ENCODE data around the gene DIDO1.

DIDO1 gene

DNA sequence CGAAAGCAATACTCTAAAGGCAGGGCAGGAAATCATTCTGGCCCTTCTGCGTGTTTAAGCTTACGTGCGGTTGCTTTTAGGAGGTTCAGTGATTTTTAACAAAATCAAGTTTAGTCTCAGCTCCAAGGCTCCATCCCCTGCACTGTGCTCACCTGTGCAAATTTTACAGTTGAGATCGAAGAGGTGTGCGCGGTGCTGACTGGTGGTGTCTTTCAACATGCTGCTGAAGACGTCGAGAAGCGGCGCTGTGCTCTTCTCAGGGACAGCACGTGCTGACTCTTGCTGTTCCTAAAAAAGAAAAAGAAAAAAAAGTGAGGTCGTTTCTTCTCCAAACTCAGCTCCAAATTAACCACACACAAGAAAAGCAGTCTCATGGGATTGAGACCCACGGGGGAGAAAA is 32.0 kb downstream of the DIDO1 start:
- DNase-seq (ENCODE audit: low spot score): no peak

DNA sequence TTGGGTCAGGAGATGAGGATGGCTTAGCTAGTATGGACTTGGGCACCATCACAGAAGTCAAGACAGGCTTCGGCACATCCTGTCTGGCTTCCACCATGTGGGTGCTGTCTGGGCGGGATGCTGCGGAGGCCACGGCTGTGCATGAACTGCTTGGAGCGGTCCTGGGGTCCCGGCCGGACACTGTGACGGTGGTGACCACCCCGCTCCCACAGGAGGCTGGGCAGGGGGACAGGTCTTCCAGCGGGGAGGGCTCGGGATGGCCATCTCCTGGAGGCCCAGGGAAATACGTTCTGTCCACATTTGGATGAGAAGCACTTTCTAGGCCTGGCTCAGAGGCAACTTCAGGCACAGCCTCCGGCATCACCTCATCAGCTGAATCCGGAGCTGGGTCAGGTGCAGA is 32.6 kb downstream of the DIDO1 start:
- DNase-seq (ENCODE audit: low spot score): no peak

DNA sequence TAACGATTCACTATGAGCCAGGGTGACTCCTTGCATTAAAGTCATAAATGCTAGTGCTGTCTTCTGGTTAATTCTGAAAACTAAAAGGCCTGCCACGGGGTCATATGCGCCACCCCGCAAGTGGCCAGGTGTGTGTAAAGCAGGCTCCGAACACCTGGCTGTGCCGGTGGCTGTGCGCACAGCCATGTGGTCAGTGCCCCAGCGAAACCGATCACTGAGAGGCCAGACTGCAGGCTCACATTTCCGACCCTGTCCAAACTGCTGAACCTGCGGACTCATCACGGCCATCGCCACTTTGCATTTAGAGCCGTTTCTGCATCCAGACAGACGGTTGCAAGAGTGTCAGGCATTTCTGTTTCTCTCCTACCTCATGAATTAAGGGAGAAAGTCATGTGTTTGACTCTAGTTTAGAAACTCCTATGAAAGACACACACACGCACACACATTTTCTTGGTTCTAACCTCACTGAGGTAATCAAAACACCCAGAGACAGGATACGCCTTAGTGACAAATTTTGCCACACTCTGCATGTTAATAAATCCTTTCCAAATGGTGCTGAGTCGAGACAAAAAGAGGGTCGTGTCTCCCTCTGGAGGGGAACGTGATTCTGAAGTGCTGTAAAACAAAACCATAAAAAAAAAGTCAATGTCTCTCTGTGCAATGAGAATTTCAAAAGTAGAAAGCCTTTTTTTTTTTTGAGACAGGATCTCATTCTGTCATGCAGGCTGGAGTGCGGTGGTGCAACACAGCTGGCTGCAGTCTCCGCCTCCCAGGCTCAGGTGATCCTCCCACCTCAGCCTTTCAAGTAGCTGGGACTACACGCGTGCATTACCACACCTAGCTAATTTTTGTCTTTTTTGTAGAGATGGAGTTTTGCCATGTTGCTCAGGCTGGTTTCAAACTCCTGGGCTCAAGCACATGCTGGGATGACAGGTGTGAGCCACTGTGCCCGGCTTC is 33.7 kb downstream of the DIDO1 start:
- DNase-seq (ENCODE audit: low spot score): no peak

DNA sequence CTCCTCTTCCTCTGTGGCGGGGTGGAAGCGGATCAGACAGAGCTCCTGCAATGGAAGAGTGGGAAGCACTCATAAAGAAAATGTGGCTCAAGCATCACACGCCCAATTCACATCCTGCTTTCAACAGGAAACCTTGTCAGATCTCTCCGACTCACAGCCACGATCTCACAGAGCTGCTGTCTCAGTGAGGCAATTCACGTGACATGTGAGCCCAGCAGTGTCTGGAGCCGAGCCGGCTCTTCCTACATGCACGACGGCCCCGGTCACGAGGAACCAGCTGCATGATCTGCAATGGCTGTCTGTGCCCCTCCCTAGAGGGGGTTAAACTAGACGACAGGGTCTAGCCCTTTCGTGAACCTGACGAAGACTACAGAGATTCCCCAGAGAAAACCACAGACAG is 35.2 kb downstream of the DIDO1 start:
- no peak for DNase-seq (ENCODE audit: low spot score)

DNA sequence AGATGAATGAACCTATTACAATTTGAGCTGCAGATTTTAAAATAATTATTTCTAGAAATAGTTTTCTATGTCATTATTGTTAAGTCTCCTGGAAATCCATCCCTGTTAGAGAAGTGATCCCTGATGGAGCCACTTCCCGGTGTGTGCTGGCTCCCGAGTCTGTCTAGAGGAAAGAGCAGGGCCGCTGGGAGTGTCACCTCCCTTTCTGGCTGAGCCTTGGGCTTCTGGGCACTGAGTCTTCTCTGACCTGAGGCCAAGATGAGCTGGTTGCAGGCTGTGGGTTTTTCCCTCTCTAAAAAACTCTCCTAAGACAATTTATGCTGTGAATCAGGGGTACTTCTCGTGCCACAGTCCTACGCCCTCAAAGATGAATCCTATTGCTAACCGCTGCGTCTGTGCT is 35.9 kb downstream of the DIDO1 start:
- DNase-seq (ENCODE audit: low spot score): no peak

DNA sequence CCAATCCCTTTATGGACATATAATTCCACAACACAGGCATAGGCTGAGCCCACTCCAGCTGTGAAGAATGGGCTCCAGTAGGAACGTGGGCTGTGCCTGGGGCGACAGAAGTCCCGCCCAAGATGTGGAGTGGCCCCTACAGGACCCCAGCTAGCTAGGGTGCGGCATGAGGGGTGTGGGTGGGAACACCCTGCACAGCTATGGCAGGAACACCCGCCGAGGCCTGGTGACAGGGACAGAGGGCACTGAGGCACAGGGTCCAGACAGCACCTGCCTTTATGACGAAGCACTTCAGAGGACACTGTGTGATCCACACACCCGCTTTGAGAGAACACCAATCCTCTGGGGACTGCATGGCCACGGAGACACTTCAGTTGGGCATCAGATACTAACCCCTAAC is 36.4 kb downstream of the DIDO1 start:
- DNase-seq (ENCODE audit: low spot score): no peak

DNA sequence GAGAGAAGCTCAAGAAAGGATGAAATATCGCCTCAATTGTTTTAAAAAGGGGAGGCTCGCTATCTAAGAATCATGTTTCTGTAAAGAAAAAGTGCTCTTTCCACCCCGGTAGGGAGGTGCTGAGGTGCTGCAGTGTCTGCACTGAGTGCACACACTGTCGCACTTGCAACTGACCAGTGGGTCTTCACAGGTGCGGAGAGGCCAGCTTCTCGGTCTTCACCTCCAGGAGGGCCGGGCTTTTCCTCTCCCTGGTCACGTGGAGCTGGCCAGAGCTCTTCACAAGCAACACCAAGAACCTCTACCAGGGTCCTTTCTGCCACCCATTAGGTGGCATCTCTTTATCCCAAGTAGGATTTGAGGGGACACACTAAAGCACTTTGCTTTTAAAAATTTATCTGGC is 36.9 kb downstream of the DIDO1 start:
- no peak for DNase-seq (ENCODE audit: low spot score)

DNA sequence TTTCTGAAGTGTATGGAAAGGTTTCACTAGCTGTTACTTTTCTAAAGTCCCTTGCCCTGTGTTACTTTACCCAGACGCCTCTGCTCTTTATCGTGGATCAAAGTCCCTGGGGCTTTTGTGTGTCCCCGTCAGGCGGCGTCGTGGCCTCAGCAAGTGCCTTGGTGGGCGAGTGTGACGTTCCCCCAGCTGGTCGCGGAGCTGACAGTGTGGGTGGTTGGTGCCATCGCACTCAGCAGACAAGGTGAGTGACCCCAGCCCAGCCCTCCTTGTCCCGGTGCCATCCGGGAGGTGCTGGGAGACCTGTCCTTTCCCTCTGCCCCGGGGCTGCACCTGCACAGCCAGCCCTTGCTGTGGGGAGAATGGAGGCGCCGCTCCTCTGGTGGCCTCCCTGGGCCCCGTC is 37.4 kb downstream of the DIDO1 start:
- DNase-seq (ENCODE audit: low spot score): no peak

DNA sequence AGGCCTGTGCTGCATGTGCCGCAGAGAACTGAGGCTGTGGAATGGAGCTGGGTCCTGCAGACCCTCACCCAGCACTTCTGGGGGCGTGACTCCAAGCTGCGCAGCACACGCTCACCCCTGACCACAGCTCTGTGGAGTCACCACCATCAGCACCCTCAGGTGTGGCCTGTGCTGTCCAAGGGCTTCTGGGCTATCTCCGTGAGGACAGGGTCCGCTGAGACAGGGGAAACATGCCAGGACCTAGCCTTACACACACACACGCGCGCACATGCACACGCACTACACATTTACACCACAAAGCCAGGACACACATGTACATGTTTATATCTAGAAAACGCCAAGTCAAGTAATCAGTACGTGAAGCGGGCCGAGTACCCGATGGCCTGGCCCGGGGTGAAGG is 37.9 kb downstream of the DIDO1 start:
- no peak for DNase-seq (ENCODE audit: low spot score)

DNA sequence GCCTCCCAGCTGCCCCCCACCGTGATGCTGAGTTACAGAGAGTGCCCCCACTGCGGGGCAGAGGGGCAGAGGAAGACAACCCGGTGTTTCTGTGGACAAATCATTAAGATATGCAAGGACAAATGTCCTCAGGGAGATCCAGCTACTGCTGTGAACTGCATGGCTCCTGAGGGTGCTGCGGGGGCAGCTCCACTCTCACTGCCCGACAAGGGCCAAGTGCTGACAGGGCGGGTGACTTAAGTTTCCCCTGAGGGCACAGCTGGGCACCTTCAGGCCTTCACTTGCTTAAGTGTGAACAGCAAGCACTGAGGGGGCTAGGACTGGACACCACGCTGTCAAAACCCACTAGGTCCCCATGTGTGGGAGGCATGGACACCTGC is 38.5 kb downstream of the DIDO1 start:
- DNase-seq (ENCODE audit: low spot score): no peak

DNA sequence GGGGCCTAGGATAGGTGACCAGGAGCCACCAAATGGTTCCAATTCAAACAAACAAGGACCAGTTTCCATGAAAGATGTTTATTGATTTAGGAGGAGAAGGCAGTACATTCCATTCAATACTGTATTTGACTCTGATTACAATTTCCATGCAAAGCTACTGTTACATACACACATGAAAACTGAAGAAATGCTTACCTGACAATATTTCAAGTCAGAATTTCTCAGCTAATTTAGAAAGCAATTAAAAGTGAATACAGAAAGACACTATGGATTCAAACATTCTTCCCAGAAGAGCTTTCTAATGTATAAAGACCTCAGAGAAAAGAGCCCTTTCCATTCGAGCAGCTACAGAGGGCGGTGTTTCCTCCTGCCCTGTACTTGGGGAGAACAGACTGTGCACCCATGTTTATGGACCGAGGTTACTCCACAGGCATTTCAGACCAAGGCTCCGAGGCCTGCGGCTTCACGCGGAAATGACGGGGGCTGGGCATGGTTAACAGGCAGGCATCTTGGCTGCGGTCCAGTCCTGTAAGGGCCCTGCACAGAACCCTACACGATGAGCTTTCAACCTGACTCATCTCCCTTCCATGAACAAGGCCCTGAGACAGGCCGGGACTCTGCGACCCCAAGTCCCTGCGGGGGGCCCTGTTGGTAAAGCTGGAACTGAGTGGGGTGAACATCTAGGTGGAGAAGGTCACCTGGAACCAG is 39.0 kb downstream of the DIDO1 start:
- no peak for DNase-seq (ENCODE audit: low spot score)

DNA sequence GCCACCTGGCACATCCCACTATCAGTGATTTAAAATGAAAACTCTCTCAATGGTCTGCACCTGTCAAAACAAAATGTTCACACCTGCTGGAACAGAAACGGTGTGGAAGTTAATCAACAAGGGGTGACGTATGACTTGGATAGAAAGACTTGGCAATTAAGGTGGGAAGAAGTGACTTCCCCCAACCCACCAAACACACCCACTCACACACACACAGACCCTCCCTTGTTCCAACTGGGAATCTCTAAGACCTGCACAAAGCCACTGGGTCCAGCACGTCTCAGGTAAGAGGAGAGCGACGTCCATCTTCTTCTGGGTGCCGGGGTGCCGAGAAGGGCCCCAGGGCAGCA is 39.6 kb downstream of the DIDO1 start:
- DNase-seq (ENCODE audit: low spot score): no peak

DNA sequence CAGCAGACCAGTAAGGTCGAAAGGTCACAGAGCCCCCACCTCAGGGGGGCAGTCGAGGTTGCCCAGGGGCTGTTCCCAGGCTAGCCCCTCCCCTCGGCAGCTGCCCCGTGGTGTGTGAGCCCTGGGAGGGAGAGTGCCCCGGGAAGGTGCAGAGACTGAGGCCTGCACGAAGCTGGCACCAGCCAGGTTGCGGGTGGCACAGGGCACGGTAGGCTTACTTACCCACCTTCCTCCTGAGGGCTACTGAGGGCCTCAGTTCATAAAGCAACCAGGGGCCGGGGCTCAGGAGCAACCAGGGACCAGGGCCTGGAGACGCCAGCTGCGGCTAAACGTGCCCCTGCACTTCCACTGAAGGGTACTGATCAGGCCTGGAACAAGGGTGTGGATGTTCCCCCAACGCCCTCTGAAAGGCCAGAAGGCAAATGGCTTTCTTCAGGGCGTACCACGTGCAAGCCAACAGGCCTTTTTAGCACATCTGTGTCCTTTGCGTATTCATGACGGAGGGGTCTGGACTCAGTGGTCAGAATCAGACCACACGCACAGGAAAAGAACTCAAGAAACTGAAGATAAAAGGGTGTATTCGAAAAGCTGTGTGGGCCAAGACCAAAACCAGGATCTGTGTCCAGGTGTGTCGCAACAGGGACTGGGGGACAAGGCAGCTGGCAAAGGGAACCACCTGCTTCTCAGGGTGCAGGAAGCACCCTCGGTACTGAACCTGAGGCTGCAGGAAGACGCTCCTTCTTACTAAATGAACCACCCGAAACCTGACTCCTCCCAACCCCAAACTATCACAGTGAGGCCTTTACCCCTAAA is 40.2 kb downstream of the DIDO1 start:
- no peak for DNase-seq (ENCODE audit: low spot score)

DNA sequence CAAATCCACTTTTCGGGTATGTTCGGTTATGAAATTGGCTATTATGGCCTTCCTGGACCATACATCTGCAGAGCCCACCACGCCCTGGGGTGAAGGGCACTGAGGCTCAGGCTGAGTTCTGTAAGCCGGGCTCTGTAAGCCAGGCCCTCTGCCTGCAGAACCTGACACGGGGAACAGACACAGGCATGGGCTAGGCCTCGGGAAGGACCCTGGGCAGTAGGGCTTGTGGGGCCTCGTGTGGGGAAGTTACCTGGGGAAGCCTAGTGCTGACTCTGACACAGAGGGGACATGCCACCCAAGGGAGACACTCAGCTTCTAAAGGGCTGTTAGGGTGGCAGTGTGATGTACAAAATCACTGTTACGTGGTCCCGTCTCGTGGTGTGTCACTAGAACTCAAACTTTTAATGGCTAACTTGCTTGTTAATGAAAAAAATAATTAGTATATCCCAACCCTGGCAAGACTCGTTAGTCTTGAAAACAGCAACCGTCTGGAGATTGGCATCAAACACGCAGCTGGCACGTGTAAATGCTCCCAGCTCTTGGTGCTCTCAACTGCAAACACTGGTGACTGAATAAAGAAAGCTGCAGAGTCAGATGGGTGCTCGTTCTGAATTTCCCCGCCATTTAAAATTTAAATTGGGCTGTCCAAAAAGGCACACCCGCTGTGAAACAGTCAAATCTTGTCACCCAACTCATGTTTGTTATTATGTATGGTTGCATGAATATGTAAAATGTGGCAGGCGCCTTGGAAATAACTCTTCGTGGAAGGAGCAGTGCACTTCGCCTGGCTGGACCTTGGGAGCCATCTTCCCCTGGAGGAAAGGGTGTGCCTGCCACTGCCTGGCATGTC is 41.0 kb downstream of the DIDO1 start:
- no peak for DNase-seq (ENCODE audit: low spot score)

DNA sequence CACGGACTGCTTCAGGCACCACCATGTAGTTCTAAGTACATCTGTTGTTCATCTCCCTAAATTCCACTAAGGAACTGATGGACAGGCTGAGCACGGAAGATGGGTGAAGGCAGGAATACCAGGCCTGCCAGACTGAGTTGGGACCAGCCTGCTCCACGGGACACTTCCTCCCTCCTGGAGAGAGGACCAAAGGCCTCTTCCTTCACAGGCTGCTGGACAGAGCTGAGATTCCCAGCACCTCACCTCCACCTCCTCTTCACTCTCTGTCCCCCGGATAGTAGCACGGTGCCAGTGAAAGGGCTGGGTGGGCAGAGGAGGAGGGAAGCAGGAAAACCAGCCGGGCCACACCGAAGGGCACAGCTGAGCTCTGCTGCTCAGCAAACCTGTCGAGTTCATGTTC is 41.7 kb downstream of the DIDO1 start:
- DNase-seq (ENCODE audit: low spot score): no peak

DNA sequence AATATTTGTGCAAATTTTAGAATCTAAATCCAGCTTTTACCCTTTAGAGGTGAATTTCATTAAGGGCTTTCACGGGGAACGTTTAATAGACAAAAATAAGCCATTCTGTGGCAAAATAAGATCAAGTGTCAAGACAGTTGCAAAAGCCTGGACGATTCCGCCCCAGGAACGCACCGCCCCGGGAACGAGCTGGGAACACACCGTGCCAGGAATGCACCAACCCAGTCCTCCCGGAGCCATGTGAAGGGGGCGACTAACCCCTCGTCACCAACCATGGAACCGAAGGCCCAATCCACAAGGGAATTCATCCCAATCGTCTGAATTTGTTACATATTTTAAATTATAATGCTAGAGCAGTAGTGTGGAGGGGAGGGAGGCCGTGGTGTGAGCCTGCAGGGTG is 43.9 kb downstream of the DIDO1 start:
- DNase-seq (ENCODE audit: low spot score): no peak

DNA sequence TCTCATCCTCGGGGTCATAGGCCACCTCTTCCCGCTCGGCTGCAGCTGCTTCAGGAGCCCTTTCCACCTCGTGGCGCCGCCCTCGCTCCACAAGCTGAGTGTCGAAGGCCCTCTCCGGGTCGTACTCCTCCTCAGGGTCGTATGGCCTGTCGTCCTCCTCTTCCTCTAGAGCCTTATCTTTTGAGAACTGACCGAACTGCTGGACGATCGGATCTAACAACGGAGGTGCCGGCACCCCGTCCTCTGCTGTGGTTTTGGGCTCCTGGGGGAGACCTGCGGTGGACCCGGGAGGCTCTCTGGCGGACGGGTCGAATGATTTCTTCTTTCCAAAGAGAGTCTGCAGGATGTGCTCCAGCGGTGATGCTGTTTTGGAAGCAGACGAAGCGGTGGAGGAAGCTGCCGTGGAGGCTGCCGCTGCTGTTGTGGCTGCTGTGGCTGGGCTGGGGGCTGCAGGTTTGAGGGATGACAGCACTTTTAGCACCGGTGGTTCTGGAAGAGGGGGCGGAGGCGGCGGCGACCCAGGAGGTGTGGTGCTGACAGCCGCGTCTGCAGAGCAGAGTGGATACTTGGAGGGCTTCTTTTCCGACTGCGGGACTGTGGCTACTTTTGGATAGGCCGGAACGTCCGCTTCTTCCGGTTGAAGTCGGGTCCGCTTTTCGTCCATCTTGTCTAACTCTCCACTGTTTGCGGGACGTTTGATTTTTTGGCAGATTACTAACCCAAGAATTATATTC is 44.5 kb downstream of the DIDO1 start:
- DNase-seq (ENCODE audit: low spot score): no peak

DNA sequence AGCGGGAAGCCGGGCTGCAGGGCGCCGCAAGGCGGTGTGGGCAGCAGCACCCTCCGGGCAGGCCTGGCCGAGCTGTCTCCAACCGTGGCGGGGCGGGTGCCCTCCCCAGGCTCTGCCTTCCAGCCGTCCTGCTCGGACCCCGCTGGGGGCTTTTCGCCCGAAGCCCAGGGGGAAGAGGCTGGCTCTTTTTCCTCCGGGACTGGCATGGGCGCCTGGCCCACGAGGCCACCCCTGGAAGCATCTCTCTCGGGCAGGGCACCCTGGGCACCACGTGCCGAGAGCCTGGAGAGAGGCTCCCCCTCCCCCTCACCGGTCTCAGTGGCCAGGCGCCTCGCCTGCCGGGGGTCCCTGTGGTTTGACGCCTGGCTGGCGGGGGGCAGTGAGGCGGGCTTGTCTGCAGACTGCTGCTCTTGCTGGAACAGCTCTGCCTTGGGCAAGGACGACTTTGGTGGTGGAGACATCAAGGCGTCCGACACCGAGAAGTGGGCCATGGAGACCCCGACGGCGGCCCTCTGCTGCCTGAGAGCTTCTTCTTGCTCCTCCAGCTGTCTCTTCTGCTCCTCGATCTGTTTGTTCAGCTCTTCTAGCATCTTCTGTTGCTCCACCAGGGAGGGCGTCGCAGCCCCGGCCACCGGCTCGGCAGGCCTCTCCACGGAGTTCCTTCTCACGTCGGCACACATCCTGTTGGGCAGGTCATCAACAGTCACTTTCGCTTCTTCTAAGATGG is 45.2 kb downstream of the DIDO1 start:
- no peak for DNase-seq (ENCODE audit: low spot score)

DNA sequence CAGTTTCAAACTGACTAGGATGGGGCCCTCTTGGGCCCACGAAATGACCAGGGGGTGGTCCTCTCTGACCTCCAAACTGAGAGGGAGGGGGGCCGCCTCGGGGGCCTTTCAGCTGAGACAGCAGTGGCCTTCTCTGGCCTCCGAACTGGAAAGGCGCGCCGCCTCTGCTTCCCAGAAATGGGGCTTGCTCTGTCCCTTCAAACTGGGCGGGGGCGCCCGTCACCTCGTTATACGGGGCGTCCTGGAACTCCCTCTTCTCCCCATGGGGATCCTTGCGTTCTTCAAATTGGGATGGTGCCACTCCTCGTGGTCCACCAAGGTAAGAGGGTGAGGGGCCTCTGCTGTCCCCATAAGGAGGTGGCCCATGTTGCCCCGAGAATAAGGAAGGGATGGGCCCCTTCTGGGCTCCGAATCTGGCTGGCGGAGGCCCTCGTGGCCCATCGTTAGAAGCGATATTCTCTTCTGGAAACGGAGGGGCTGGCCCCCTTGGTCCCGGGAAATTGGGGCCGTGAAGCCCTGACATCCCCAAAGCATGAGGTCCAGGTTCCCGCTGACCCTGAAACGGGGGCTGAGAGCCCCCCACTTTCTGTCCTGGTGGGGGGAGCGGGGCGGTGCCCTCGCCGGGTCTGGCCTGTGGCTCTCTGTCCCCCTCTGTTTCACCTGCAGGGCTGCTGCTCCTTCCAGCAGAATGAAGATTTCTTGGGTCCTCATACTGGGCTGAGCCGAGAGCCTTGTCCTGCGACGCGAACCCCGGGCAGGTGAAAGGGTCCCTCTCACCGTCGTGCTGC is 46.0 kb downstream of the DIDO1 start:
- DNase-seq (ENCODE audit: low spot score): no peak

Data from RKO (cell line).